GM06990 (cell line): ENCODE data around the gene MAPK8IP1.

Source experiments
- DNase-seq: peaks from one replicate; pipeline ENCODE4 v3.0.0-alpha.2; 2011; ENCODE audit not compliant: insufficient read length; ENCODE audit errors: extremely low read depth
- H3K27me3 ChIP-seq: replicated peaks from 2 replicates; pipeline ENCODE4 v1.6.0; 2011; ENCODE audit warnings: low read length; ENCODE audit not compliant: control insufficient read depth, insufficient read depth
- H3K36me3 ChIP-seq: 2 replicates; pipeline ENCODE4 v1.5.1; 2011; ENCODE audit warnings: low read length; ENCODE audit not compliant: control insufficient read depth, insufficient read depth
- H3K4me3 ChIP-seq: replicated peaks from 2 replicates; pipeline ENCODE4 v1.5.1; 2011; ENCODE audit warnings: low read depth, mild to moderate bottlenecking, control low read depth, low read length
- TF ChIP-seq, protein P1 (sequence below): IDR thresholded peaks from 2 replicates; pipeline ENCODE4 v1.5.1; 2011; ENCODE audit warnings: low read length, control low read depth, mild to moderate bottlenecking, inconsistent platforms; ENCODE audit not compliant: insufficient read depth, poor library complexity, severe bottlenecking

MAPK8IP1 gene

DNA sequence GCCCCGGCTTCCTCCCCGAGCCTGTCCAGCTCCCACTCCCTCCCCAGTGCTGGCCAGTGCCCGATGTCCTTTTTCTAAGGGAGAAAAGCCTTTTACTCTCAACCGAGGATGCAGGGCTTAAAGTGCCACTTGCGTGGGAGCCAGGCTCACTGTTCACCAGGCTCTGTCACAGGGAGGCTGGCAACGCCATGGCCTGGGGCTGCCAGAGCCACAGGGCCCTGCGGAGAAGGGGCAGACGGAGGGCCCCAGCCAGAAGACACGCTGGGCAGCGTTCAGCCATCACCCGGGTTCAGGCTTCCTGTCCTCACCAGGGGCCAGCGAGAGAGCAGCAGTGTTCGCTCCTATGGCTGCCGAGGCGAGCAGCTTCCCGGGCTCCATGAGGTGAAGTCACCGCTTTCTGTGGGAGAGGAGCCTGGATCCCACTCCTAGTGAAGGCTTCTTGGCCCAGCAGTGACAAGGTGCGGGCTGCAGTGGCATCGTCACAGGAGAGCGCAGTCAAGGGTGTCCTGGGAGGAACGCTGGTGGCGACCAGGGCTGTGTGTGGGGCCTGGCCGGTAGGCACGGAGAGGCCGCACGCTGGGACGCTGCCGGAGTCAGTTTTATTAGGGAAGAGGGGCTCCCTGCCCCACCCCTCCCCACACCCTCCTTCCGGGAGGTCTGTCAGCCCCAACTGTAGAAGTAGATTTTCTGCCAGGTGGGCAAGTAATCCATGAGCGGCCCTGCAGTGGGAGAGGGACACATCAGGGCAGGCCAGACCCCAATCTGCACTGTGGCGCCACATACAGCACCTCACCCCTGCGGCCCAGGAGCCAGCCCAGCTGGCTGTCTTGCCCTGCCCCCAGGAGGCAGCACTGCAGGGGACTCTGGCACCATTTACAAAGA lies 24.4 kb downstream of the MAPK8IP1 start:
- TF ChIP-seq, protein P1, sequence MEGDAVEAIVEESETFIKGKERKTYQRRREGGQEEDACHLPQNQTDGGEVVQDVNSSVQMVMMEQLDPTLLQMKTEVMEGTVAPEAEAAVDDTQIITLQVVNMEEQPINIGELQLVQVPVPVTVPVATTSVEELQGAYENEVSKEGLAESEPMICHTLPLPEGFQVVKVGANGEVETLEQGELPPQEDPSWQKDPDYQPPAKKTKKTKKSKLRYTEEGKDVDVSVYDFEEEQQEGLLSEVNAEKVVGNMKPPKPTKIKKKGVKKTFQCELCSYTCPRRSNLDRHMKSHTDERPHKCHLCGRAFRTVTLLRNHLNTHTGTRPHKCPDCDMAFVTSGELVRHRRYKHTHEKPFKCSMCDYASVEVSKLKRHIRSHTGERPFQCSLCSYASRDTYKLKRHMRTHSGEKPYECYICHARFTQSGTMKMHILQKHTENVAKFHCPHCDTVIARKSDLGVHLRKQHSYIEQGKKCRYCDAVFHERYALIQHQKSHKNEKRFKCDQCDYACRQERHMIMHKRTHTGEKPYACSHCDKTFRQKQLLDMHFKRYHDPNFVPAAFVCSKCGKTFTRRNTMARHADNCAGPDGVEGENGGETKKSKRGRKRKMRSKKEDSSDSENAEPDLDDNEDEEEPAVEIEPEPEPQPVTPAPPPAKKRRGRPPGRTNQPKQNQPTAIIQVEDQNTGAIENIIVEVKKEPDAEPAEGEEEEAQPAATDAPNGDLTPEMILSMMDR: no peak
- peaks cover 38% of the 10 kb centered on the region for H3K36me3 ChIP-seq
- H3K4me3 ChIP-seq: no peak overlapping the region
- H3K27me3 ChIP-seq: no peaks in the 10 kb centered on the region
- no peak for DNase-seq

DNA sequence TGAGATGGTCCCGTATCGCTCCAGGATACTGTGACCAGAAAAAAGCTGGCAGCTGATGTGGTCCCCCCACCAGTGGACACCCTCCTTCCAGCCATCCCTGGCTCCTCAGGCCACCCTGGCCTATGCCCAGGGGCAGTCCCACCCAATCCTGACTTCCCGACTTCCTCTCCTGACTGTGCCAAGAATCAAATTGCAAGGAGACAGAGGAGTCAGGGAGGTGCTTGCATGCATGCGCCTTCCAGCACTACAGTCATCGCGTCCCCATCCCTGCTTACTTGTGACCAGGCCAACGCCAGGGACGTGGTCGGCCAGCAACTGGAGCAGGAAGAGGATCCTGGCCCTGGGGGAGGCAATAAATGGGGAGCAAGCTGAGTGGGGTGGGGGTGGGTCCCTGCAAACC lies 25.2 kb downstream of the MAPK8IP1 start:
- no peak for DNase-seq
- TF ChIP-seq, protein P1: no peak
- H3K36me3 ChIP-seq: peaks cover 44% of the 10 kb centered on the region
- H3K27me3 ChIP-seq: no peaks in the 10 kb centered on the region
- no peak overlapping the region for H3K4me3 ChIP-seq

DNA sequence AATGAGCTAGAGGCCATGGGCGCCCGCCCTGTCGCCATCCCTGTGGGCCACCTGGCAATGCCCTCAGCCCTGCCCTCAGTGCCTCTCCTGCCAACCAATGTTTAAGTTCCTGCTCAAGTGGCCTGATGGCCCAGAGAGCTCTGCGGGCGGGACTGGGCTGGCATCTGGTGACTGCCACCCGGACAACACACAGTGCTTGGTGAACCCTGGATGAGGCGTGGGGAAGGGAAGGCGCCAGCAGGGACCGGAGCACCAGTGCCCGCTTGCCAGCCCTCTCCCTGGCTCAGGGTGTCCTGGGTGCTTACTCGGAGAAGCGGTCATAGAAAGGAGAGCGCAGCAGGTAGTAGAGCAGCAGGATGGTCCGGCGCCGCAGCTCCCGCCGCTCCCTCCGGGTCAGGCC lies 28.1 kb downstream of the MAPK8IP1 start:
- TF ChIP-seq, protein P1: no peak
- Histone ChIP-seq H3K36me3 (peaks cover 44% of the 10 kb centered on the region), H3K27me3 (no peaks in the 10 kb centered on the region), H3K4me3 (no peak overlapping the region)
- no peak for DNase-seq

GRCh38 chr11:45913942-45914635 lies 28.6 kb downstream of the MAPK8IP1 start:
- TF ChIP-seq, protein P1: no peak
- Histone ChIP-seq H3K27me3 (no peaks in the 10 kb centered on the region), H3K36me3 (peaks cover 43% of the 10 kb centered on the region), H3K4me3 (no peak overlapping the region)
- DNase-seq: no peak

GRCh38 chr11:45915446-45915845 lies 30.0 kb downstream of the MAPK8IP1 start:
- no peak for DNase-seq
- H3K4me3 ChIP-seq: no peak overlapping the region
- peaks cover 31% of the 10 kb centered on the region for H3K36me3 ChIP-seq
- no peaks in the 10 kb centered on the region for H3K27me3 ChIP-seq
- TF ChIP-seq, protein P1: no peak
